ENCODE measurements around the gene CEACAM7. TPM values are rescaled to one million over a fixed set of nuclear protein-coding genes. Genes with fewer than 3 reads are reported as not detected.

Gene CEACAM7
- total RNA-seq, 2 experiments from 2014 or later = not detected

GRCh38 chr19:41697198-41697855 is 9.3 kb upstream of the CEACAM7 start:
- CTCF ChIA-PET = interaction anchor here (1.5 to 3.5 kb wide), 3 partner anchors 8 to 56 kb away, joined by 4 to 12 read pairs (median 4); no protein-coding TSS in a partner anchor
- no peaks in the 10 kb centered on the region for H3K4me1 Mint-ChIP-seq
- H3K4me3 Mint-ChIP-seq = no peak overlapping the region
- no peaks in the 10 kb centered on the region for H3K9me3 Mint-ChIP-seq (ENCODE audit: low read depth)
- H3K36me3 Mint-ChIP-seq = no peaks in the 10 kb centered on the region
- peaks cover 13% of the 10 kb centered on the region for H3K27me3 Mint-ChIP-seq
- no peak for ATAC-seq
- peak; percentile 26 for DNase-seq
- H3K27ac Mint-ChIP-seq = no peak overlapping the region

GRCh38 chr19:41696402-41697197 is 8.5 kb upstream of the CEACAM7 start:
- peak; percentile 41 for DNase-seq
- CTCF ChIA-PET = interaction anchor here (1.2 to 3.5 kb wide), 4 partner anchors 9 to 57 kb away, joined by 3 to 12 read pairs (median 4); no protein-coding TSS in a partner anchor
- no peak overlapping the region for H3K27ac Mint-ChIP-seq
- no peaks in the 10 kb centered on the region for H3K36me3 Mint-ChIP-seq
- peaks cover 20% of the 10 kb centered on the region for H3K27me3 Mint-ChIP-seq
- no peak overlapping the region for H3K4me3 Mint-ChIP-seq
- ATAC-seq = no peak
- H3K4me1 Mint-ChIP-seq = no peaks in the 10 kb centered on the region
- no peaks in the 10 kb centered on the region for H3K9me3 Mint-ChIP-seq (ENCODE audit: low read depth)

GRCh38 chr19:41695745-41696144 is 7.7 kb upstream of the CEACAM7 start:
- ATAC-seq = no peak
- no peak overlapping the region for H3K27ac Mint-ChIP-seq
- no peaks in the 10 kb centered on the region for H3K36me3 Mint-ChIP-seq
- H3K27me3 Mint-ChIP-seq = peaks cover 28% of the 10 kb centered on the region
- H3K9me3 Mint-ChIP-seq (ENCODE audit: low read depth) = no peaks in the 10 kb centered on the region
- CTCF ChIA-PET = interaction anchor here (1.1 to 3.5 kb wide), 4 partner anchors 9 to 58 kb away, joined by 3 to 12 read pairs (median 4); no protein-coding TSS in a partner anchor
- peak; percentile 31 for DNase-seq
- no peak overlapping the region for H3K4me3 Mint-ChIP-seq
- no peaks in the 10 kb centered on the region for H3K4me1 Mint-ChIP-seq

GRCh38 chr19:41694831-41695635 is 7.0 kb upstream of the CEACAM7 start:
- Mint-ChIP-seq H3K27ac (no peak overlapping the region), H3K36me3 (no peaks in the 10 kb centered on the region), H3K4me3 (no peak overlapping the region), H3K4me1 (no peaks in the 10 kb centered on the region), H3K27me3 (peaks cover 28% of the 10 kb centered on the region), H3K9me3 (ENCODE audit: low read depth) (no peaks in the 10 kb centered on the region)
- no peak for ATAC-seq
- peak; percentile 22 for DNase-seq
- CTCF ChIA-PET = interaction anchor here (1.1 to 1.2 kb wide), 2 partner anchors 48 to 58 kb away, joined by 3 read pairs; no protein-coding TSS in a partner anchor

GRCh38 chr19:41694196-41694595 is 6.1 kb upstream of the CEACAM7 start:
- H3K9me3 Mint-ChIP-seq (ENCODE audit: low read depth) = no peaks in the 10 kb centered on the region
- ATAC-seq (no peak), DNase-seq (peak; percentile 9)
- no peaks in the 10 kb centered on the region for H3K36me3 Mint-ChIP-seq
- peaks cover 31% of the 10 kb centered on the region for H3K27me3 Mint-ChIP-seq
- CTCF ChIA-PET = interaction anchor here (0.7 kb wide), 1 partner anchor 12 kb away, joined by 4 read pairs; no protein-coding TSS in a partner anchor
- H3K4me1 Mint-ChIP-seq = no peaks in the 10 kb centered on the region
- no peak overlapping the region for H3K27ac Mint-ChIP-seq
- no peak overlapping the region for H3K4me3 Mint-ChIP-seq

- Mint-ChIP-seq H3K36me3 (no peaks in the 10 kb centered on the region), H3K9me3 (ENCODE audit: low read depth) (no peaks in the 10 kb centered on the region), H3K27me3 (peaks cover 29% of the 10 kb centered on the region), H3K4me3 (no peak overlapping the region), H3K4me1 (no peaks in the 10 kb centered on the region), H3K27ac (no peak overlapping the region)
- no peak for ATAC-seq
- CTCF ChIA-PET = interaction anchor here (0.6 to 5.1 kb wide), 7 partner anchors 9 to 50 kb away, joined by 3 to 50 read pairs (median 4); no protein-coding TSS in a partner anchor
- no peak for DNase-seq
Observed at GRCh38 chr19:41691268-41691970, 3.3 kb upstream of the CEACAM7 start.

GRCh38 chr19:41690801-41691065 is 2.7 kb upstream of the CEACAM7 start:
- H3K27ac Mint-ChIP-seq = no peak overlapping the region
- no peak for ATAC-seq

GRCh38 chr19:41689993-41690800 is 2.1 kb upstream of the CEACAM7 start:
- Mint-ChIP-seq H3K27me3 (peaks cover 34% of the 10 kb centered on the region), H3K36me3 (no peaks in the 10 kb centered on the region), H3K4me3 (no peak overlapping the region), H3K9me3 (ENCODE audit: low read depth) (no peaks in the 10 kb centered on the region), H3K27ac (no peak overlapping the region), H3K4me1 (no peaks in the 10 kb centered on the region)
- CTCF ChIA-PET = interaction anchor here (2.4 to 5.1 kb wide), 3 partner anchors 17 to 49 kb away, joined by 9 to 50 read pairs (median 18); no protein-coding TSS in a partner anchor
- no peak for ATAC-seq
- DNase-seq = no peak

More at GRCh38 chr19:41690801-41691065, 2.7 kb upstream of the CEACAM7 start:
- CTCF ChIA-PET = interaction anchor here (3.1 to 5.1 kb wide), 2 partner anchors 16 to 49 kb away, joined by 18 to 50 read pairs; no protein-coding TSS in a partner anchor
- H3K9me3 Mint-ChIP-seq (ENCODE audit: low read depth) = no peaks in the 10 kb centered on the region
- H3K4me3 Mint-ChIP-seq = no peak overlapping the region
- no peak for DNase-seq
- no peaks in the 10 kb centered on the region for H3K36me3 Mint-ChIP-seq
- H3K27me3 Mint-ChIP-seq = peaks cover 33% of the 10 kb centered on the region
- no peaks in the 10 kb centered on the region for H3K4me1 Mint-ChIP-seq

DNA sequence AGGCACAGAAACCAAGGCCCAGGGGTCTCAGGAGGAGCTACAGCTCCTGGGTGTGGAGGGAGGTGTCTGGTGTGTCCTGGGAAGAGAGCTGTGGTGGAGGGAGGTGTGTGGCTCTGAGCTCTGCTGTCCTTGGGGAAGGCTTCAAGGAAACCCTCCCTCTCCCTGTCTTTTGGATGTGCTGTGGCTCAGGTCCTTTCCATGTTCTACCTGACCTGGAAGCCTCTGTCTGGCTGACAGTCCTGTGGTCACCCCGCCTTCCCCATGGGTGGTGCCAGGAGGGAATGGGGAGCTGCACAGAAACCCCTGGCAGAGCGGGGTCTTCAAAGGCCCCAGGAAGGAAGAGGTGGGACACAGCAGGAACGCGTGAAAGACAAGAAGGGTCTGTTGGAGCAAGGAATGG is 617 bp upstream of the CEACAM7 start:
- H3K27me3 Mint-ChIP-seq = peaks cover 42% of the 10 kb centered on the region
- no peaks in the 10 kb centered on the region for H3K36me3 Mint-ChIP-seq
- no peak overlapping the region for H3K4me3 Mint-ChIP-seq
- DNase-seq (no peak), ATAC-seq (no peak)
- CTCF ChIA-PET = interaction anchor here (0.9 to 5.1 kb wide), 7 partner anchors 17 to 118 kb away, joined by 3 to 50 read pairs (median 3); no protein-coding TSS in a partner anchor
- no peaks in the 10 kb centered on the region for H3K9me3 Mint-ChIP-seq (ENCODE audit: low read depth)
- H3K27ac Mint-ChIP-seq = no peak overlapping the region
- H3K4me1 Mint-ChIP-seq = no peaks in the 10 kb centered on the region

DNA sequence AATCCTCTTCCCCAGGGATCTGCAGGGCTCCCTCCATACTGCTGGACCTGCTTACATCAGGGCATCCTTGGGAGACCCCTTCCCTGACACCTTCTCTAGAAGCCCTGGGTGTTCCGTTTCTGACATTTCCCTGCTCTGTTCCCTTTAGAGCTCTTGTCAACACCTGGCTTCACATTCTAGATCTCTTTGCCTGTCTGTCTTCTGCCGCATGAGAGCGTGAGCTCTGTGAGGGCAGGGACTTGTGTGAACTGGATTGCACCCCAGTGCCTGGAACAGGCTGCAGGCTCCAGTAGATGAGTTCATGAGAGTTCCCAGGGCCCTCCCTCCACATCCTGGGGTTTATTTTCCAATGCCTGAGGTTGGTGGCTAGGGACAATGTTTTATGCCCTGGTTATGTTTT is 651 bp downstream of the CEACAM7 start:
- peaks cover 33% of the 10 kb centered on the region for H3K27me3 Mint-ChIP-seq
- ATAC-seq = no peak
- H3K4me1 Mint-ChIP-seq = no peaks in the 10 kb centered on the region
- no peaks in the 10 kb centered on the region for H3K36me3 Mint-ChIP-seq
- no peaks in the 10 kb centered on the region for H3K9me3 Mint-ChIP-seq (ENCODE audit: low read depth)
- no peak overlapping the region for H3K27ac Mint-ChIP-seq
- no peak for DNase-seq
- no peak overlapping the region for H3K4me3 Mint-ChIP-seq
- CTCF ChIA-PET = no interaction called here

DNA sequence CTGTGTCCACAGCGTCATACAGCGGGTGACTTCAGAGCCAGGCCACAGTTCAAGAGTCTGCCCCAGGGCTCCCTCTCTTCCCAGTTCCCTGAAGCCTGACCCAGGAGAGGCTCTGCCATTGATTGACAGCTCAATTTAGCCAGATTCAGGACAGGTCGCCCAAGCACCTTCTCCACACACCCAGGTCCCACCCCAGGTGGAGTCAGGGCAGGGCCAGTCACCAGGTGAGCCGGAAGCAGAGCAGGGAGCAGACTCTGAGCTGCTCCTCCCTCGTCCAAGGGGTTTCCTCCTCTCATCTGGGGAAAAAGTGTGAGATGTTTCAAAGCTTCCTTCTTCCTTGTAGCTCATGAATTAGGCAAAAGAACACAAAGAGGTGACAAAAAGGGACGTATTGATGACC is 5.6 kb downstream of the CEACAM7 start:
- Mint-ChIP-seq H3K27ac (no peak overlapping the region), H3K4me1 (no peaks in the 10 kb centered on the region), H3K36me3 (no peaks in the 10 kb centered on the region), H3K9me3 (ENCODE audit: low read depth) (no peaks in the 10 kb centered on the region), H3K27me3 (peaks cover 42% of the 10 kb centered on the region), H3K4me3 (no peak overlapping the region)
- CTCF ChIA-PET = interaction anchor here (1.2 kb wide), 1 partner anchor 40 kb away, joined by 5 read pairs; no protein-coding TSS in a partner anchor
- ATAC-seq (no peak), DNase-seq (no peak)

DNA sequence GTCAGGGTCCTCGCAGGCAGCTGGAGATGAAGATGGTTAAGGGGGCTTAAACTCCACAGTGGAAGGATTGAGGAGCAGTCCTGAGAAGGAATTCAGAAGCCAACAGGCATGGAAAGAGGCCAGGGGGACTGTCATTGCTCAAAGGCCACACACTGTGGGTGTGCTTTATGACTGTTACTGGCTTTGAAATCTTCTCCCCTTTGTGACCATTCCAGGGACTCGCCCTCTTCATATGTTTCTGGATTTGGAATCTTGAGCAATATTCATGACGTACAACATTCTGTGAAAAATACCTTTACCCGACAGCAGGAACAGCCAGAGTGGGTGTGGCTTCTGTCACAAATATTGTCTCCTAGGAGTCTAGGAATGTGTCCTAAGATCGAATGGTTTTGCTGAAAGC is 16.6 kb downstream of the CEACAM7 start:
- Mint-ChIP-seq H3K27ac (no peak overlapping the region), H3K9me3 (ENCODE audit: low read depth) (no peaks in the 10 kb centered on the region), H3K27me3 (peaks cover 65% of the 10 kb centered on the region), H3K4me3 (no peak overlapping the region), H3K36me3 (no peaks in the 10 kb centered on the region), H3K4me1 (no peaks in the 10 kb centered on the region)
- ATAC-seq = no peak
- DNase-seq = no peak
- CTCF ChIA-PET = no interaction called here
